ENCODE results near the gene TNIP1.

Gene TNIP1

GRCh38 chr5:151084363-151084762 lies 3.5 kb upstream of the TNIP1 start:
- no peak for DNase-seq

GRCh38 chr5:151083081-151083676 lies 2.3 kb upstream of the TNIP1 start:
- no peak for DNase-seq

DNA sequence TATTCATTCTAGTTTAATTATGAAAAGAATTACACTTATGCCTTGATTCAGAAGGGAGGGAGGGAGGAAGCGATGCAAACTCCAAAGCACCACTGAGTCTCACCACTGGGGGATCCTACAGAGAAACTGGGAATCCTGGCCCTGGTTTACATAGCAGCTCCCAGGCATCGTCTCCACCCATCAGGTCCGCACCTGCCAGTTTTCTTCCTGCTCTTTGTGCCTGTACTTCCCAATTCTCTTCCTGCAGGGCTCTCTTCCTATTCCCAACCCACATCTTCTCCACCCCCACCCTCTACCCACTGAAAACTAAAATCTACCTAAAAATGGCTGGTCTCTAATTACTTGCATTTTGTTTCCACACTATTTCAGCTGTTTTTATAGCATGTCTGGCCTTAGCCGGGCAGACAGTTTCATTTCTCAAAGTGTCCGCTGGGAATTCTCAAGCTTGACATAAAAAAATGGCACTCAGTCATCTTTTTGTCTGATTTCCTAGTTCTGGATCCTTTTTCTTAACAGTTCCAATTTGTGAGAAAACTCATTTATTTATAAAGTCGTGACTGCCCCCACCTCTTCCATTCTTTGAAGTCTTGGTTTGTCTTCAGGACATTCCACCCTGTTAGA lies 1.6 kb upstream of the TNIP1 start:
- DNase-seq, result peak in 4 of 56 donors; percentile 10 to 21 (median 12)

- no peak for DNase-seq
Measured at GRCh38 chr5:151081431-151082281, 822 bp upstream of the TNIP1 start.

DNA sequence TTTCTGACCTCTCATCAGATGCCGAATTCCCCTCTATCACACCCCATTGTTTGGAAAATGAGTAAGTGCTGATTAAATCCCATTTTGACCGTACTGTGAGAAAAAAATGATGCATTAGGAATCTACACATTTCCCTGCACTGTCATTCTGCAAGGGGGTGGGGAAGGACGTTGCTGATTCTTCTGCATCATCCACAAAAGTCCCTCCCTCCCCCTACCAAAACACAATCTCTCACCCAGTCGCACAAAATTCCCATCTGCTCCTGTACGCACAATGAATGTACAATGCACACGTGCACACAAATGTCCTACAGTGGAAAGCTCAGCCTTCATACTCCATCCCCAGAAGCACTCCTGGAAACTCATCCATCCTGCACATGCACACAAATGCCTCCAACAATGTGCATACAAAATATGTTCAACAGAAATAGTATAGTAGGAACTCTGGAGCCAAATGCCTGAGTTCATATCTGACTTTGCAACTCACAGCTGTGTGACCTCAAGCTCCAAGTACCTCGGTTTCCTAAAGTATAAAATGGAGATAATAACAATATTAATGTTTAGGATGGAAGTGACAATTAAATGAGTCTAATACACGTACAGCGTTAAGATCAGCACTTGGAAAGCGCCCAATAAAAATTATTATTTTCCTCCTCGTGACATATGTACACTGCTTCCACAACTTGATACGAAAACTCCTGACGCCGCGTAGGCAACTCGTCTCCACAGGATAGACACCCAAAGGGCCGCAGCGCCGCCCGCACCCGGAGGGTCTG lies 809 bp downstream of the TNIP1 start:
- DNase-seq, result peak in 4 of 56 donors; percentile 20 to 32 (median 28)

- DNase-seq, result no peak
Measured at GRCh38 chr5:151078490-151079262, 2.2 kb downstream of the TNIP1 start.

DNA sequence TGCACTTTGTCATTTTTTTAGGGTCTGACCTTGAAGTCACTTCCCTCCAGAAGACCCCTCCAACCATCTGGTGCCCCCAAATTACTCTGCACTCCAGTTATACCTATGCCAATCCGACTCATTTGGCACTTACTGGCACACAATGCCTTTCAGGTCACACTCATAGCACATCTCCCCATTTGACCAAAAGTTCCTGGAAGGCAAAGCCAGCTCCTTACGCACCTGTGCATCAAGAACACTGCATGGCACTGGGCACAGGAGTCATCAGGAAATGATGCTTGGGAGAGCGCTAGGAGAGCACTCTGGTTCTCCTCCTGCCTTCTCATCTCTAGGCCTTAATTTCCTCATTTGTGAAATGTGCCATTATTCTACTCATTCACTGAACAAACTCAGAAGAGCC lies 2.9 kb downstream of the TNIP1 start:
- DNase-seq, result no peak

DNA sequence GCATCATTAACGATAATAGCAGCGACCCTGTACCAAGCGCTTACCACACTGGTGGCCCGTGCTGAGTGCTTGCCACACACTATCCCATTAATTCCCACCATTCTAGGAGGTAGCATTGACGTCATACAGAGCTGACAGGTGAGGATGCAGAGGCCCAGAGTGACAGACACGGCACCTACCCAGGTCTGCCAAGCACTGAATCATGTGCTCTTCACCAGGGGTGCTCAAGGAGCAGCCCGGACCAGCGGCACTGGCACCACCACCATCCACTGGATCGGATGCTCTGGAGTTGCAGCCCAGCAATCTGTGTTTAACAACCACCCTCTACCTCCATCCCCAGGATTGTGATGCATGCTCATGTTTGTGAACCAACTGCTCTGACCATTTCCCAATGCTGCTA lies 3.4 kb downstream of the TNIP1 start:
- no peak for DNase-seq

GRCh38 chr5:151076616-151077015 lies 4.2 kb downstream of the TNIP1 start:
- DNase-seq, result no peak

- no peak for DNase-seq
Measured at GRCh38 chr5:151075698-151076331, 5.0 kb downstream of the TNIP1 start.

- no peak for DNase-seq
Measured at GRCh38 chr5:151074557-151074956, 6.3 kb downstream of the TNIP1 start.

DNA sequence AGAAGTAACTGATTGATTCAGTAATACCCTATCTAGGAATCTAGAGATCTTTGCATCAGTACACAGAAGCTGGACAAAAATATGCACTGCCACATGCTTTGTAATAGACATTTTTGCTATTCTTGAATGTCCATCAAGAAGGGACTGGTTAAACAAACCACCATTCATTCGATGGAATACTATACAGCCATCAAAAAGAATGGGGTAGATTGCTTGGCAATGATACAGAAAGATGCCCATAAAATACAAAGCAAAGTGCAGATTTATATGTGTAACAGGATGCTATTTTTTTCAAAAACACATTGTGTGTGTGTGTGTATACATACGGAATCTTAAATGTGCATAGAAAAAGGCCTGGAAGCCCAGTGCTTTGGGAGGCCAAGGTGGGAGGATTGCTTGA lies 7.6 kb downstream of the TNIP1 start:
- no peak for DNase-seq

GRCh38 chr5:151072630-151073025 lies 8.2 kb downstream of the TNIP1 start:
- DNase-seq, result no peak

GRCh38 chr5:151071848-151072629 lies 8.8 kb downstream of the TNIP1 start:
- no peak for DNase-seq

- DNase-seq, result no peak
Measured at GRCh38 chr5:151071021-151071420, 9.8 kb downstream of the TNIP1 start.

DNA sequence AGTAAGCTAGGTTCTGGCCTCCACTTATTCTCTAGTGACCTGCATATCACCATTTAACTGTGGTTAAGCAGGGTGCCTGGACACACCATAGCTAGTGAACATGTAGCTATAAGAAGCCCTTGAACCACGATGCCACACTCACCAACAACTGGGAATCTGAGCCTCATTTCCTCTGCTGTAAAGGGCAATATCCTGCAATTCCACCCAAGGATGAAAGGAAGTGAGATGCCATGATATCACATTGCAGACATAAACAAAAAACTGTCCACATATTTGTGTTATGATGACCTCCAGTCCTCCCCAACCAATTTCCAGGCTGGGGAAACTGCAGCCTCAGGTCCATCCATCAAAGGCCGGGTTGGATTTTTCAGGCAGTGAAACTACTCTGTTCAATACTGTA lies 10.4 kb downstream of the TNIP1 start:
- no peak for DNase-seq

DNA sequence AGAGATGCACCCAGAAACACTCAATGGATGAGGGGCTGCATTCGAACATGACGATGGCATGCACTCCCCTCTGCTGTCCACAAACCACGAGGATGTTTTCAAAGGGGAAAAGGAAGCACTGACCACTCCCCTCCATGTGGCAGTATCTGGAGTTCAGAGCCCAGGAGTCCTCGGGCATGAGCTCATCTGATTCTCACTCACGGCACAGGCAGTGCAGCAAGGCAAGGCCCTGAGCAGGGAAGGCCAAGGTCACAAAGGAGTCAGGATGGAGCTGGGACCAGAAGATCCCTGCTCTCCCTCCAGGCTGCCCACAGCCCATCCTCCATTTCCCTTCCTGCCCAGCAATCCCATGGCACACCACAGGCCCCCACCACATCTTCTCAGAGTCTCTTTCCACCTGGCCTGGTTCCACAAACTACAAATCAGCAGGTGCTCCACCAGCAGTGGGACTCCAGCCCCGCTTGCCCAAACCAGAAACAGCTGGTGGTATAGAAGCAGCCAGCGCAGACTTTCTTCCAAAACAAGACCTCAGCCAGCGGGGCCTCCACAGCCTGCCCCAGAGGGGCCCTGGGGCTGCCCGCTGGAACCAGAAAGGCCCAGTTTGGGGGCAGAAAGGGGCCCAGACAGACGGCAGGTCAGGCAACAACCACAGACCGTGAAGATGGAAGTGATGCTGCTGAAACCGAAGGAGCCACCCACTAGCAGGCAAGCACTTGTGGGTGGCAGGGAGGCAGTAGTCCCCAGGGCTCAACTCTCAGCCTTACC lies 12.2 kb downstream of the TNIP1 start:
- no peak for DNase-seq

DNA sequence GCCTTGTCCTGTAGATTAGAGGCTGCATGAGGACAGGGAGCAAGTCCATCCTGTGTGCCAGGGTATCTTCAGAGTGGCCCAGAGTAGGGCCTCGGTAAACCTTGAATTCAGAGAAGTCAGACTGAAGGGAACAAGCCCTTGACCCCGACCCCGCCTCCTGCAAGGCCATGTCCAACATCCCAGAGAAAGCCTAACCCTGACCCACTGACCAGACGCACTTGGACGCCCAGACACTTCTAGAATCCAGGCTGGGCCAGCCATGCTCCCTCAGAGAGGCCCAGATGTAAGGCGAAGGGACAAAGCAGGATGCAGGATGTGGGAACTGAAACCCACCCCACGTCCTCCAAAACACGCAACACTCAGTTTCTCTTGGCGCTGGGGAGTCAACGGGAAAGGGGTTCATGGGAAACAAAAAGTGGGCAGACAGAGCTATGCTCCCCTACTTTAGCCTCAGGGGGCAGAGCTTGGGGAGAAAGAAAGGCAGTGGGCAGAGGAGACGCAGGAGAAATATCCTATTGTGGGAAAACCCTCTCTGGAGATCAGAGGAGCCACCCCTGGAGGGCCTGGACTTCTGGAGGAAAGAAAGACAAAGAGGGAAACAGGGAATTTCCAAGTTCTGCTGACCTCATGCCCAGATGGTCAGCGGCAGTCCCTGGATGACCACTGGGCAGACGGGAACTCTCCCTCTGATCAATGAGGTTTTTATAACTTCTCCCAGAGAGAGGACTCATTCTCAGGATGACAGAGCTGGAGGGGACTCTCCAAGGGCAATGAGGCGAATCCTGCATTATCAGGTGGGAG lies 13.0 kb downstream of the TNIP1 start:
- DNase-seq, result no peak
